HG03520 (cell line): ENCODE data around the gene NR2E3.
"Not testable (repeated sequence)": the region's sequence is repeated elsewhere in the genome, so short reads cannot be mapped to it uniquely, and the experiment has no call there.

Experiments
- ATAC-seq: cut with Tn5 transposase; IDR thresholded peaks from one replicate; pipeline ENCODE4 v1.9.1; 2021; ENCODE audit warnings: mild to moderate bottlenecking, moderate library complexity; ENCODE audit not compliant: unreplicated experiment

The NR2E3 gene

GRCh38 chr15:71813723-71814470 is 3.5 kb downstream of the NR2E3 start:
- ATAC-seq = no peak

GRCh38 chr15:71815301-71815700 is 4.9 kb downstream of the NR2E3 start:
- ATAC-seq = no peak

GRCh38 chr15:71817351-71817750 is 7.0 kb downstream of the NR2E3 start:
- no peak for ATAC-seq

GRCh38 chr15:71820127-71820526 is 9.8 kb downstream of the NR2E3 start:
- ATAC-seq = no peak

- ATAC-seq = no peak
These were observed 11.3 kb downstream of the NR2E3 start for GRCh38 chr15:71821547-71822129.

- ATAC-seq = no peak
These were observed 12.7 kb downstream of the NR2E3 start for GRCh38 chr15:71822890-71823630.

GRCh38 chr15:71823801-71824200 is 13.4 kb downstream of the NR2E3 start:
- no peak for ATAC-seq

GRCh38 chr15:71825021-71825730 is 14.8 kb downstream of the NR2E3 start:
- no peak for ATAC-seq

GRCh38 chr15:71826196-71826595 is 15.8 kb downstream of the NR2E3 start:
- no peak for ATAC-seq

- no peak for ATAC-seq
These were observed 20.6 kb downstream of the NR2E3 start for GRCh38 chr15:71830981-71831380.

GRCh38 chr15:71841563-71841962 is 31.2 kb downstream of the NR2E3 start:
- no peak for ATAC-seq

- ATAC-seq = no peak
These were observed 34.6 kb downstream of the NR2E3 start for GRCh38 chr15:71844916-71845315.

GRCh38 chr15:71853543-71853942 is 43.2 kb downstream of the NR2E3 start:
- no peak for ATAC-seq

GRCh38 chr15:71858232-71858631 is 47.9 kb downstream of the NR2E3 start:
- ATAC-seq = not testable (repeated sequence)
